ENCODE measurements around the gene CLIP1. TPM values are rescaled to one million over a fixed set of nuclear protein-coding genes. Genes with fewer than 3 reads are reported as not detected.

The CLIP1 gene
- total RNA-seq, 2 experiments from 2014 or later = 50.7 to 51.3 TPM

DNA sequence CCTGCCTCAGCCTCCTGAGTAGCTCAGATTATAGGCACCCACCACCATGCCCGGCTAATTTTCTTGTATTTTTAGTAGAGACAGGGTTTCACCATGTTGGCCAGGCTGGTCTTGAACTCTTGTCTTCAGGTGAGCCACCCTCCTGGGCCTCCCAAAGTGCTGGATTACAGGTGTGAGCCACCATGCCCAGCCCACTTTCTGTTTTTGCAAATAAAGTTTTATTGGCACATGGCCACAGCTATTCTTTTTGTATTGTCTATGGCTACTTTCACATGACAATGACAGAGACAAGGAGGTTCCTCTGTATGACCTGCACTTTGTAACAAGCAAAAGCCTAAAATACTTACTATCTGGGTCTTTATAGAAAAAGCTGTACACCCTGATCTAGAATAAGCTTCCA lies 176.9 kb downstream of the CLIP1 start:
- intact Hi-C loops (cut with micrococcal nuclease) = no loop called here
- Mint-ChIP-seq H3K27ac (no peak overlapping the region), H3K36me3 (ENCODE audit: low read depth) (peaks cover 7% of the 10 kb centered on the region), H3K4me3 (no peak overlapping the region), H3K4me1 (ENCODE audit: low read depth) (peaks cover 29% of the 10 kb centered on the region), H3K9me3 (no peaks in the 10 kb centered on the region), H3K27me3 (ENCODE audit: low read depth) (no peaks in the 10 kb centered on the region)
- CTCF ChIA-PET = interaction anchor here (1.2 to 2.5 kb wide), 3 partner anchors 16 to 111 kb away, joined by 4 to 7 read pairs (median 6); no protein-coding TSS in a partner anchor
- DNase-seq = no peak

DNA sequence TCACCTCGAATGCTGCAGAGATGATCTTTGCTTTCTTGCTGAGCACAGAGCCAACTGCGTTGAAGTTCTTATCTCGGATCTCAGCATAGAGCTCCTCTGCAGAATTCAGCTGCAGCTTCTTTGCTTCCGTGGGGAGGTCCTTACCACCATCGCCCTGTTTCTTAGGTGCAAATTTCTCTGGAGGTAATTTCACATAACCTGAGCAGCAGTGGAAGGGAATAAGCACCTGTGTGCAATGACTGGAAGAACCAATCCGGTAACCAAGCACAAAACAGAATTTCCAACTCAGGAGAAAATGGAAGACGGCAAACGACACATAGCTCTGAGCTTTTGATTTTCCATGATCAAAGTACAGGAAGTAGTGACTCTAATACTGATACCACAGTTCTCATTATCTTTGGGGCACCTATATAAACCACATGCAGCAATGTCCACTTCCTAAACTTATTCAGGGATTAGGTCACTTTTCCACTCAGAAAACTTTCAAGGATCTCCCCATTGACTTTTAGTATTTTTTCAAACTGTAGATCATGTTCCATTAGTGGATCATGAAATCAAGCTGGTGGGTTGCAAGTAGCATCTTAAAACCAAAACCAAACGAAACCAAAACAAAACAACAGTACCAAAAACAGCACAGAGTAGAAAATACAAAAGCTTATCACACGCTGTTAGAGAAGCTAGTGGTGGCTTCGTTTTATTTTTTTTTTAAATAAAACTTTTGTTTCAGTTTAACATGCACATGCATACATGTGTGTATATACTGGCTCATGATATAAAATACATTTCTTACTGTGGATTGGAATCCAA lies 177.7 kb downstream of the CLIP1 start:
- intact Hi-C loops (cut with micrococcal nuclease) = loop anchor here (1.0 kb wide), 1 partner anchor 22 kb away; the partner anchor contains the start of gene VPS33A
- H3K27me3 Mint-ChIP-seq (ENCODE audit: low read depth) = no peaks in the 10 kb centered on the region
- peak overlapping the region; percentile 59 for H3K27ac Mint-ChIP-seq
- H3K9me3 Mint-ChIP-seq = no peaks in the 10 kb centered on the region
- H3K36me3 Mint-ChIP-seq (ENCODE audit: low read depth) = peaks cover 8% of the 10 kb centered on the region
- H3K4me1 Mint-ChIP-seq (ENCODE audit: low read depth) = peaks cover 29% of the 10 kb centered on the region
- CTCF ChIA-PET = interaction anchor here (0.6 to 2.5 kb wide), 5 partner anchors 8 to 658 kb away, joined by 4 to 10 read pairs (median 6); no protein-coding TSS in a partner anchor
- H3K4me3 Mint-ChIP-seq = peak overlapping the region; percentile 50
- no peak for DNase-seq

DNA sequence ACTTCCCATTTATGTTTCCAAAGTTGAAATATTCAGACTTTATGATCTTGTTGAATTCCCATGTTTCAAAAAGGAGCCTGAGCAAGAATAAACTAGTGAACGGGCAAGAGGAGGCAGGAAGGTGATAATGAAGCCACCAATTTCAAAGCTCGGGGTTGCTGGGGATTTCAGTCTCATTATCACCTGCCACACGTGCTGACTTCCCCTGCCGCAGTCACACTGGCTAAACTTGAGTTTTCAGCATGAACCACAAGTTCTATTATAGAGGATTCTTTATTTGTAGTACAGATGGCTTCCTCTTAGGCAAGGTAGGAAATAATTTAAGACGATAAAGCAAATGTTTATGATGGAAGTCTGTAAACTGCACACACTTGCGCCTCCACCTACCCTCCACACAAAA lies 178.5 kb downstream of the CLIP1 start:
- intact Hi-C loops (cut with micrococcal nuclease) = loop anchor here (1.0 kb wide), 1 partner anchor 22 kb away; the partner anchor contains the start of gene VPS33A
- Mint-ChIP-seq H3K4me3 (peak overlapping the region; percentile 50), H3K27me3 (ENCODE audit: low read depth) (no peaks in the 10 kb centered on the region), H3K9me3 (no peaks in the 10 kb centered on the region), H3K36me3 (ENCODE audit: low read depth) (peaks cover 6% of the 10 kb centered on the region), H3K27ac (peak overlapping the region; percentile 59), H3K4me1 (ENCODE audit: low read depth) (peaks cover 29% of the 10 kb centered on the region)
- CTCF ChIA-PET = interaction anchor here (0.6 to 2.5 kb wide), 6 partner anchors 8 to 659 kb away, joined by 3 to 10 read pairs (median 5); no protein-coding TSS in a partner anchor
- peak; percentile 44 for DNase-seq

DNA sequence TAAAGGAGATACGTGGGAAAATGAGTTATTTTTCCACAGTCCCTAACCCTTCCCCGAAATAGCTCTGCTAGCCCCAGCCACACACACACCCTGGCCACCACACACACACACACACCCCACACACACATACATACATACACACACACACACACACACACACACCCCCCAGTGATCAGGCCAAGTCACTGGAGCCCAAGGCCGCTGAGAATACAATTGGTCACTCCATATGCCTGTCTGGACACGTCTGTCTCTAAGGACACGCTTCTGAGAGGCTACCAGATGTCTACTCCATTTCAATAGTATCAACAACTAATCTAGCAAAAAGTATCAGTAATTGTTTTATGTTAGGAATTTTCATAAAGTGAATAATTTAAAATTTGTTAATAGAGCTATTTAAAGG lies 183.6 kb downstream of the CLIP1 start:
- Mint-ChIP-seq H3K4me1 (ENCODE audit: low read depth) (peaks cover 9% of the 10 kb centered on the region), H3K27ac (no peak overlapping the region), H3K36me3 (ENCODE audit: low read depth) (peaks cover 6% of the 10 kb centered on the region), H3K9me3 (no peaks in the 10 kb centered on the region), H3K27me3 (ENCODE audit: low read depth) (no peaks in the 10 kb centered on the region), H3K4me3 (no peak overlapping the region)
- CTCF ChIA-PET = interaction anchor here (0.9 to 1.2 kb wide), 2 partner anchors 25 to 117 kb away, joined by 3 read pairs; no protein-coding TSS in a partner anchor
- intact Hi-C loops (cut with micrococcal nuclease) = no loop called here
- no peak for DNase-seq

DNA sequence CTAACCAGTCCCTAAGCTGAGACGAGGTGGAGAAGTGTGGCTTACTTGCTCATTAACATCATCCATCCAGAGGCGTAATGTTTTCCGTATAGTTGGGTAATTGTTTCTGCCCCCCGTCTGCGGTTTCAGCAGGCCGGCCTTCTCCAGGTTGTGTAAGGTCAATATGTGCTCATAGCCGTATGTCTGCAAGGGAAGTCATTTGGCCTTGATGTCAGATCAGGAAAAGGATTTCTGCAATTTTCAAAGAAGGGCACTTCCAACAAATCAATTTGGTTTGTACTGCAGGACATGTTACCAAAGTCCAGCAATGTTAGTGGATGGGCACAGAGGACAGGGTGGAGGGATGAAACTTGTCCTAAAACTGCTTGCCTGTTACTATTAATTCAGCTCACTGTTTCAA lies 186.7 kb downstream of the CLIP1 start:
- Mint-ChIP-seq H3K4me1 (ENCODE audit: low read depth) (no peaks in the 10 kb centered on the region), H3K27me3 (ENCODE audit: low read depth) (no peaks in the 10 kb centered on the region), H3K36me3 (ENCODE audit: low read depth) (peaks cover 12% of the 10 kb centered on the region), H3K27ac (no peak overlapping the region), H3K4me3 (no peak overlapping the region), H3K9me3 (no peaks in the 10 kb centered on the region)
- DNase-seq = no peak
- CTCF ChIA-PET = interaction anchor here (0.6 kb wide), 1 partner anchor 18 kb away, joined by 4 read pairs; no protein-coding TSS in a partner anchor
- intact Hi-C loops (cut with micrococcal nuclease) = no loop called here

DNA sequence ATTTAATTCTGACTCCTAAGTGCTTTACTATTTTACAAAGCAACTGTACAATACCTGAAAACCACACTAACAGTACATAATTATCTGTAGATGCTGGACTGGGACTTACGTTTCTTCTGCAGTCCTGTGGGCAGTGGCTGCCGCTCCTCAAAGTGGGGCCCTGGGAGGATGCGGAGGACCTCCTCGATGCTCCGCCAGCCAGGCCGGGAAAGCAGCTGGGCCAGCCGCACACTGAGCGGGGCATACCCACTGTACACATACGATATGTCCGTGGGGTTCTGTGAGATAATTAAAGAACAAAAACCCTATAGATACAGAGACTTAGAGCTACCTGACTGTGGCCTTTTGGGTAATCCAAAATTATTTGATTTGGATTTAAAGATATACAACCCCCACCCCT lies 189.8 kb downstream of the CLIP1 start:
- Mint-ChIP-seq H3K27me3 (ENCODE audit: low read depth) (no peaks in the 10 kb centered on the region), H3K4me1 (ENCODE audit: low read depth) (peaks cover 3% of the 10 kb centered on the region), H3K36me3 (ENCODE audit: low read depth) (peaks cover 8% of the 10 kb centered on the region), H3K4me3 (no peak overlapping the region), H3K27ac (no peak overlapping the region), H3K9me3 (no peaks in the 10 kb centered on the region)
- intact Hi-C loops (cut with micrococcal nuclease) = no loop called here
- DNase-seq = no peak
- CTCF ChIA-PET = interaction anchor here (1.0 kb wide), 1 partner anchor 11 kb away, joined by 3 read pairs; no protein-coding TSS in a partner anchor

DNA sequence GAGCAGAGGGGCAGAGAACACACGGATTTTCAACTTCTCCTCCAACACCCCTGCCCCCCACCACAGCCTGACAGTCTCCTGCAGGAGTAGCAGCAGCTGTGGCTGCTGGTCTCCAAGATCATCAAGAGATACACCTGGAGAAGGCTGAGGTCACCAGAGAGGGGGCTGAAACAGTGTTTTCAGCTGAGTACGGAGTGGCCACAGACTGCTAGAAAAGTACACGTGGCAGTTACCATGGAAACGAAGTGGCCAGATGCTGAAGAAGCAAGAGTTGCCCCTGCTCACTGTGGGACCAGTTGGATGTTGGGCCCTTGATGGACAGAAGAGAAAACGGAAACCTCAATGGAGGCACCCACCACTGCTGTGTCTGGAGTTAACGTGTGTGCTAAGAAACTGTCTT lies 191.7 kb downstream of the CLIP1 start:
- no peaks in the 10 kb centered on the region for H3K27me3 Mint-ChIP-seq (ENCODE audit: low read depth)
- no peak overlapping the region for H3K4me3 Mint-ChIP-seq
- intact Hi-C loops (cut with micrococcal nuclease) = no loop called here
- H3K4me1 Mint-ChIP-seq (ENCODE audit: low read depth) = peaks cover 11% of the 10 kb centered on the region
- peaks cover 8% of the 10 kb centered on the region for H3K36me3 Mint-ChIP-seq (ENCODE audit: low read depth)
- CTCF ChIA-PET = interaction anchor here (1.2 to 1.6 kb wide), 2 partner anchors 40 to 125 kb away, joined by 3 to 5 read pairs; no protein-coding TSS in a partner anchor
- DNase-seq = no peak
- no peak overlapping the region for H3K27ac Mint-ChIP-seq
- H3K9me3 Mint-ChIP-seq = no peaks in the 10 kb centered on the region

DNA sequence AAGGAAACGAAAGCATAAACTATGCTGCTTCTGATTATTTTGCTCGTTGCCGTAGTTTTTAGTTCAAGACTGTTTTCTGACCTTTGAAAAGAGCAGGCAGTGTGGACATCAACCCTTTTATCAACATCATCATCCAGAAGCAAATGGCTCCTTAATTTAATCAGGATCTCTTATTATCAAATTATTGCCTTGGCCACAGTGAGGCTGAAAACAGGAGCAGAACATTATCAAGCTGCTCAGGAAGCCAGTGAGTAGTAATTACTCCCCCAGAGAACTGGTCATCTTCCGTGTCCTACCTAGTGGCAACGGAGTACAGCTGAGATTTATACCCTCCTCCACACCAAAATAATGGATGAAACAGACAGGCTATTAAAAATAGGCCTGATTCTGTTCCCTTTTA lies 194.4 kb downstream of the CLIP1 start:
- peaks cover 25% of the 10 kb centered on the region for H3K4me1 Mint-ChIP-seq (ENCODE audit: low read depth)
- no peaks in the 10 kb centered on the region for H3K9me3 Mint-ChIP-seq
- H3K27ac Mint-ChIP-seq = no peak overlapping the region
- H3K36me3 Mint-ChIP-seq (ENCODE audit: low read depth) = peaks cover 14% of the 10 kb centered on the region
- CTCF ChIA-PET = no interaction called here
- no peak overlapping the region for H3K4me3 Mint-ChIP-seq
- intact Hi-C loops (cut with micrococcal nuclease) = loop anchor here (10.0 kb wide), 1 partner anchor 527 kb away; the partner anchor contains the start of gene DENR
- H3K27me3 Mint-ChIP-seq (ENCODE audit: low read depth) = no peaks in the 10 kb centered on the region
- DNase-seq = no peak

DNA sequence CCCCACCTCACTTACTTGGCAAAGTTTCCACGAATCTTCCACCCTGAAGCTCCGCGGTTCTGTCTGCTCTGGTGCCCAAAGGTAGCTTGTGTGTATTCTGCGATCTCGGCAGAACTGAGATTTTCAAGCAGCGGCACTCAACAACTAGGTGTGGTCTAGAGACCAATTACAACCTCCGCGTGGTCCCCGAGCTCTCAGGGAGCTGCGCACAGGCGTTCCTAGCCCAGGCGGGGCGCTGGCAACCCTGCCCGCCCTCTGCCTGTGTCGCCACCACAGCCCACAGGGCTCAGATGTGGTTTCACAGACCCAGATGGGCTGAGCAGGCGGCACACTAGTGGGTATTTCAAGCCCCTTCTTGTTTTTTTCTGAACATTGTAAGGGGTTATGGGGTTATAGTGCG lies 195.1 kb downstream of the CLIP1 start:
- peak overlapping the region; percentile 59 for H3K4me3 Mint-ChIP-seq
- H3K4me1 Mint-ChIP-seq (ENCODE audit: low read depth) = peaks cover 30% of the 10 kb centered on the region
- no peak for DNase-seq
- peaks cover 16% of the 10 kb centered on the region for H3K36me3 Mint-ChIP-seq (ENCODE audit: low read depth)
- no peaks in the 10 kb centered on the region for H3K9me3 Mint-ChIP-seq
- CTCF ChIA-PET = interaction anchor here (0.9 kb wide), 1 partner anchor 40 kb away, joined by 4 read pairs; no protein-coding TSS in a partner anchor
- no peak overlapping the region for H3K27ac Mint-ChIP-seq
- H3K27me3 Mint-ChIP-seq (ENCODE audit: low read depth) = no peaks in the 10 kb centered on the region
- intact Hi-C loops (cut with micrococcal nuclease) = loop anchor here (10.0 kb wide), 1 partner anchor 527 kb away; the partner anchor contains the start of gene DENR

DNA sequence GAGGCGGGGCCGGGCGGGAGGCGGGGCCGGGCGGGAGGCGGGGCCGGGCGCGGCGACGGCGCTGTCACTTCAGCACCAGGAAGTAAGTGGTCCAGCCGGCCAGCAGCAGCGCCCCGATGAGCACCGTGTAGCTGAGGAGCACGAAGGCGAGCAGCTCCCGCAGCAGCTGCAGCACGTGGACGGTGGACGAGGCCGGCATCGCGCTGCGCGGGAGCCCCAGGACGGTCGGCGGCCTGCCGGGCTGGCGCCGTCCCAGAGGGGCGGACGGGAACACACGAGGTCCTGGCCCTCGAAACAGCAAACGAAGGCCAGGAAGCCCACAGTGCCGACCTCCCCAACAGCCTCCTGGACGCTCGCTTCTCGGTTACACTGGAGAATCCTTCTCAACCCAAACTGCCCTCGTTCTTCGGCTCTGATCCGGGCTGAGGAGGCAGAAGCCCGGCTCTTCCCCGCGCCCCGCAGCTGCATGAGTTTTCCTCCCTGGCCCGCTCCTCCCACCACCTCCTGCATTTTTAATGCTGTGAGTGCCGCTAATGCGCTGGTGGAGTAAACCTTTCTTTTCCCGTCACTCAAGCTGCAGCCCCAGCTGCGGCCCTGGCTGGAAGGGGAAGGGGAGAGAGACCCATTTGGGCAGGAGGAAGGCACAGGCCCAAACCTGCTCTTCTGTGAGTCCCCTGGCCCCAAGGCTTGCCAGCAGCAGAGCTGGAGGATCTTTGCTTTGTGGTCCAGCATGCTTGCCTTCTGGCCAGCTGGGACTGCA lies 195.9 kb downstream of the CLIP1 start:
- intact Hi-C loops (cut with micrococcal nuclease) = loop anchor here (1.0 to 10.0 kb wide), 11 partner anchors 23 to 567 kb away; partner anchors contain the start of genes B3GNT4, DENR, KNTC1 and PSMD9
- Mint-ChIP-seq H3K27me3 (ENCODE audit: low read depth) (no peaks in the 10 kb centered on the region), H3K27ac (no peak overlapping the region), H3K9me3 (no peaks in the 10 kb centered on the region), H3K36me3 (ENCODE audit: low read depth) (peaks cover 15% of the 10 kb centered on the region), H3K4me1 (ENCODE audit: low read depth) (peaks cover 33% of the 10 kb centered on the region), H3K4me3 (peak overlapping the region; percentile 59)
- CTCF ChIA-PET = interaction anchor here (0.9 to 1.8 kb wide), 3 partner anchors 40 to 129 kb away, joined by 4 to 6 read pairs (median 5); no protein-coding TSS in a partner anchor
- no peak for DNase-seq

DNA sequence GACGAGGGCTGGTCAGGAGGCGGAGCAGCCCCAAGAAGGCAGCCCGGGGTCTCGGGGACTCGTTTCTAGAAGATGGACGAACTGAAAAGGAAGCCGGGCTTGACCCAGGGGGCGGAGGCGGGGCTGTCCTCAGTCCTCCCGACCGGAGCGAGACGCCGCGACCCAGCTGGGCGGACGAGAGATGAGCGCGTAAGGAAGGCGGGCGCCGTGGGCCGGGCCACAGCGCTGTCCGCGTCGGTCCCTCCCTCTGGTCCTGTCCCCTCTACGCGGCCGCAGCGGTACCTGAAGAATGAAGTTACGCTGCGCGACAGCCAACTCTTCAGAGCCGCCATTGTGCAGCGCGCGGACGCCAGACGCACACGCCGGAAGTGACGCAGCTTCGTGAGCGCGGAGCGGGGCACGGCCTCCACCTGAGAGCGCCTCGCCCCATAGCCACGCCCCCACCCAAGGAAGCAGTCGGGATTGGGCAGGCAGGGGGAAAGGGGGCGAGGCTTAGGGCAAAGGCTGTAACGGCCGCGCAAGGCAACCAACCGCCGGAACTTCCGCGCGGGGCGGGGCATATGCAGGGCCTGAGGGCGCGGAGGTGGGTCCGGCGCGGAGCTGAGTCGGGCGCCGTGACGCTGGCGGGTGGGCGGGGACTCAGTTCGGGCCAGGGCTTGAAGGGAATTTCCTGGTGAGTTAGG lies 196.6 kb downstream of the CLIP1 start, which contains the start of gene DIABLO:
Gene DIABLO, minus strand, starts transcription at position 370 of the 683 bp plus-strand sequence. Its CDS starts 38 bp downstream, at position 332.
- CTCF ChIA-PET = interaction anchor here (1.0 to 1.8 kb wide), 2 partner anchors 41 to 129 kb away, joined by 5 to 6 read pairs; no protein-coding TSS in a partner anchor
- Mint-ChIP-seq H3K27ac (peak within 1 kb of the TSS; percentile 79), H3K36me3 (ENCODE audit: low read depth) (peaks cover 16% of the 10 kb centered on the region), H3K4me3 (peak within 1 kb of the TSS; percentile 84), H3K27me3 (ENCODE audit: low read depth) (no peaks in the 10 kb centered on the region), H3K9me3 (no peaks in the 10 kb centered on the region), H3K4me1 (ENCODE audit: low read depth) (peaks cover 39% of the 10 kb centered on the region)
- peak; percentile 100 for DNase-seq
- intact Hi-C loops (cut with micrococcal nuclease) = loop anchor here (1.0 to 10.0 kb wide), 11 partner anchors 23 to 567 kb away; partner anchors contain the start of genes B3GNT4, DENR, KNTC1 and PSMD9

Data from activated naive CD4-positive, alpha-beta T cell treated with anti-CD3 and anti-CD28 coated beads for 36 hours (primary cell).